ENCODE measurements around the gene SOX9. TPM values are rescaled to one million over a fixed set of nuclear protein-coding genes. Genes with fewer than 3 reads are reported as not detected.
A peak's percentile ranks its signal among the peaks of the same experiment; 100 is the strongest.

Gene SOX9
- total RNA-seq, 1 donor from 2014 or later = 36.8 TPM

DNA sequence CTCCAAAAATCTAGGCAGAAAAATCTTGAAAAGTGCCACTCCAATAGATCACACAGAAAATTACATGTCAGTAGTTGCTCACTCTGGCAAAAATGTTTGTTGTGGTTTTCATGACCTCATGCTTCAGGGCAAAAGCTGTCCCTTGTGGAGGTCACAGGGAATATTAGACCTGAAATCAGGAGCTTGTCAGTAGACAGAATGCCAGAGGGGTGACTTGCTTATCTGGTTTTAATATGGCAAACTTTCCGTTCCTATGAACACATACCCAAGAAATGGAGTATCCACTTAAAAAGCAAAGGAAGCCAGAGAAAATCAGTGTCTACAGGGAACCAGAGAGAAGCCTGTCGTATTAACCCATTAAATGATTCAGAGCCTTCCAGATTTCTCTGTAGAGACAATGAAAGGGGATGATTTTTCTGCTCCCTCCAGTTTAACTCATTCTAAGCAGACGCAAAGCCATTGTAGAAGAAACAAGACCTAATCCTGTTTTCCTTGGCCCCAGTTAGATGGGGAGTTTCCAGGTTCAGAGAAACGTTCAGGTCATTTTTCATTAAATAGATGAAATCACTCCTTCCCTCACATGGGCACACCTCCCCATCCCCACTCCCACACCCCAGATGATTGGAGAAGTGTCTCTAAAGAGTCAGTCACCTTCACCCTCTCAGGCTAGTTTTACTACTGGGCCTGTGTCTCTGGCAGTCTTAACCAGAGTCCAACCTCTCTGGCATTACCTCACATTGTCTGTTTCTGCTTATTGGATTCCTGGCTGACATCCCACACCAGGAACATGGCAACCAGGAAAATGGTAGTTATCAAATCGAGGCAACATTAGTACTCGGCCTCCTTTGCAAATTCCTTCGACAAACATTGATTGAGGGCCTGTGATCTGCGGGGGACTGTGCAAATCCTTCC lies 6.0 kb downstream of the SOX9 start:
- Mint-ChIP-seq H3K36me3 (ENCODE audit: low read depth) (peaks cover 15% of the 10 kb centered on the region), H3K9me3 (no peaks in the 10 kb centered on the region), H3K27ac (ENCODE audit: unreplicated experiment) (no peak overlapping the region), H3K27me3 (ENCODE audit: low read depth) (peaks cover 8% of the 10 kb centered on the region), H3K4me3 (peak overlapping the region; percentile 45), H3K4me1 (peaks cover 35% of the 10 kb centered on the region)
- no peak for TF ChIP-seq CTCF (conservative IDR thresholded peaks at IDR 0.05)
- no peak for DNase-seq (ENCODE audit: low read depth, low spot score)

- no peak for DNase-seq (ENCODE audit: low read depth, low spot score)
- Mint-ChIP-seq H3K36me3 (ENCODE audit: low read depth) (peaks cover 11% of the 10 kb centered on the region), H3K9me3 (no peaks in the 10 kb centered on the region), H3K4me1 (peaks cover 30% of the 10 kb centered on the region), H3K27ac (ENCODE audit: unreplicated experiment) (no peak overlapping the region), H3K27me3 (ENCODE audit: low read depth) (peaks cover 5% of the 10 kb centered on the region), H3K4me3 (peak overlapping the region; percentile 47)
- TF ChIP-seq CTCF (conservative IDR thresholded peaks at IDR 0.05) = no peak
Observed at GRCh38 chr17:72128039-72128438, 7.2 kb downstream of the SOX9 start.

DNA sequence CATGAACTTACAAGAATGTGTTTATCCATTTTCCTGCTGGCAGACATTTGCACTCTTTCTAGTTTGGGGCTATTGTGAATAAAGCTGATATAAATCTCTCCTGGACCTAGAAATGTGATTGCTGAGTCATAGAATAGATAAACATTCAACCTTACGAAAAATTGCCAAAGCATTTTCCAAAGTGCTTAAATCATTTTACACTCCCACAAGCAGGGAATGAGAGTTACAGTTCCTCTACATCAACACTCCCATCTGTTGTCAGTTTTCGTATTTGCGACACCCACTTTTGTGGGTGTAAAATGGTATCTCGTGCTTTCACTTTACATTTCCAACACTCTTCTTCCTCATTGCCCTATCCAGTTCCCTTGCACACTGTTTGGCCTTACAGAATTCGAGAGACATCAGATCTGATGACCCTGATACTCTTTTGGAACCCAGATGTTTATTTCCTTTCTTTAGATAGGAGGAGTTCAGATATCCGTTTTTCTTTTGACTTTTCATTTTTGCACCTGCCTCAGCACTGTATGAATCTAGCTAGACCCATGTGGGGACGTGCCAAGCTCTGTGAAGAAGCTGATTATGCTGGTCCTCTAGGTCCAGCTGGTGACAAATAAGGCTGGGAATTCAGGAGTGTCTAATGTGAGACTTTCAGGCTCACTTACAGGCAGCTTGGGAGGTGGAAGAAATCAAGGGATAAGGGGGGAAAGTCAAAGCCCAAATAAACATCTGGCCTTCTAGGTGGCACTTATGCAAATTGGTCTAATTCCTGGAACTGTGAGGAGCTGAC lies 14.0 kb downstream of the SOX9 start:
- DNase-seq (ENCODE audit: low read depth, low spot score) = no peak
- no peak overlapping the region for H3K27ac Mint-ChIP-seq (ENCODE audit: unreplicated experiment)
- no peaks in the 10 kb centered on the region for H3K27me3 Mint-ChIP-seq (ENCODE audit: low read depth)
- H3K4me1 Mint-ChIP-seq = no peaks in the 10 kb centered on the region
- no peak for TF ChIP-seq CTCF (conservative IDR thresholded peaks at IDR 0.05)
- no peak overlapping the region for H3K4me3 Mint-ChIP-seq
- no peaks in the 10 kb centered on the region for H3K36me3 Mint-ChIP-seq (ENCODE audit: low read depth)
- H3K9me3 Mint-ChIP-seq = peaks cover 4% of the 10 kb centered on the region

DNA sequence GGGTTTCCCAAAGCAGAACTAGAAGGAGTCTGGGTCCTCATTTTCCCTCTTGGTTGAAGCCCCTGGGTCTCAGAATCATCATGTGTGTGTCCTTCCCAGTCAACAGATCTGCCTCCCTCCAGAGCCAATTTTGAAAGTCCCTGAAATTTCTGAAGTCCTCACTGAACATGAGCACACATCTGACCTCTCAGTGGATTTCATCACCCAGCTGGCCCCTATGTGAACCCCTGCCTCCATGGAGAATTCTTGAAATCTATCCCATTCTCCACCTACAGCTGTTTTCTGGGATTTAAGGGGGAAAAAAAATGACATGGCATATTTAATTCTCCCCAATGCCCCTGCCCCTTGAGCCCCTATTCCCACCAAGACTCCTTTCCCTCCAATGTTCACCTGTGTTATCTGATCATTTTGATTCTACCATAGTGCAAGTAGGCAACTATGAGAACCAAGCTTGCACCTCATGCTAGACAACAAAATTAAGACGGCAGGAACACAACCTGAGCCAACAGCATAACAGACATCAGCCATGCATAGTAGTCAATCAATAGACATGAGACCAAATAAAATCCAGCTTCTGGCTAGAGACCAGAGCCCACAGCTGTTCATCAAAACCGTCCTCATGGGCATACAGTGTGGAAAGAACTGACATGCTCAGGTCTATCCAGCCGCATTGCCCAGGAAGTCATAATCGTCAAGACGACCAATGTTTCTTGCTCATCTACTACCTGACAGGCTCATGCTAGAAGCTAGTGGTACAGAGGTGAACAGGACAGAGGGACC lies 14.9 kb downstream of the SOX9 start:
- Mint-ChIP-seq H3K36me3 (ENCODE audit: low read depth) (no peaks in the 10 kb centered on the region), H3K27ac (ENCODE audit: unreplicated experiment) (no peak overlapping the region), H3K4me3 (no peak overlapping the region), H3K4me1 (peaks cover 9% of the 10 kb centered on the region), H3K27me3 (ENCODE audit: low read depth) (no peaks in the 10 kb centered on the region), H3K9me3 (peaks cover 4% of the 10 kb centered on the region)
- no peak for TF ChIP-seq CTCF (conservative IDR thresholded peaks at IDR 0.05)
- no peak for DNase-seq (ENCODE audit: low read depth, low spot score)

DNA sequence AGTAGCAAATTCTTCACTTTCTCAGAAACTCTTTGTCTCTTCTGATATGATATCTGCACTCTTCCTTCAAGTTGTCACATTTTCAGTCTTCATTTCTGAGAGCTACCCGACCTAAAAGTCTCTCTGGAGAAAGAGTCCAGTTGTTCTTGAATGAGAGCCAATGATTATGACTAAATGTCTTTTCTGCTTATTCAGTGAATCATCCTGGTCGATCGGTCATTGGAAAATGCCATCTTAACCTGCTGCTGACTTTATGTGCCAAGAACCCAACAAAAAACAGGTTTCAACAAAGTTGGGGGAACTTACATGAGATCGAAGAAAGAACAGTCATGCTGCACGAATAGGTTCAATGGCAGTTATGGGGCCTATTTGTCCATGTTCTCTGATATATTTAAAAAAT lies 15.9 kb downstream of the SOX9 start:
- peaks cover 4% of the 10 kb centered on the region for H3K9me3 Mint-ChIP-seq
- no peak overlapping the region for H3K27ac Mint-ChIP-seq (ENCODE audit: unreplicated experiment)
- H3K27me3 Mint-ChIP-seq (ENCODE audit: low read depth) = no peaks in the 10 kb centered on the region
- no peaks in the 10 kb centered on the region for H3K36me3 Mint-ChIP-seq (ENCODE audit: low read depth)
- H3K4me3 Mint-ChIP-seq = no peak overlapping the region
- H3K4me1 Mint-ChIP-seq = peaks cover 11% of the 10 kb centered on the region
- no peak for TF ChIP-seq CTCF (conservative IDR thresholded peaks at IDR 0.05)
- DNase-seq (ENCODE audit: low read depth, low spot score) = no peak
